HG03064 (cell line): ENCODE results near the gene CCNT1.
"Not testable (repeated sequence)": the region's sequence is repeated elsewhere in the genome, so short reads cannot be mapped to it uniquely, and the experiment has no call there.

Source experiments
- ATAC-seq: cut with Tn5 transposase; IDR thresholded peaks from one replicate; pipeline ENCODE4 v1.9.1; 2021; ENCODE audit warnings: low read depth; ENCODE audit not compliant: unreplicated experiment

Gene CCNT1

GRCh38 chr12:48643011-48643410 is 73.5 kb downstream of the CCNT1 start:
- ATAC-seq = no peak

GRCh38 chr12:48641752-48642555 is 74.6 kb downstream of the CCNT1 start:
- not testable (repeated sequence) for ATAC-seq

GRCh38 chr12:48640854-48641253 is 75.7 kb downstream of the CCNT1 start:
- ATAC-seq = no peak

- no peak for ATAC-seq
Measured at GRCh38 chr12:48640428-48640827, 76.1 kb downstream of the CCNT1 start.
